Type B pancreatic cell (in vitro differentiated cells): ENCODE data around the gene LYST. TPM values are rescaled to one million over a fixed set of nuclear protein-coding genes. Genes with fewer than 3 reads are reported as not detected.
"Not testable (repeated sequence)": the region's sequence is repeated elsewhere in the genome, so short reads cannot be mapped to it uniquely, and the experiment has no call there.

ENCODE experiments used
- DNase-seq: peaks from one replicate; pipeline ENCODE4 v3.0.0; 2021; ENCODE audit warnings: mixed read lengths; ENCODE audit not compliant: unreplicated experiment; ENCODE audit errors: extremely low spot score
- H3K27ac Mint-ChIP-seq: 2 replicates; pipeline ENCODE4 v1.8.0; 2021; ENCODE audit warnings: mild to moderate bottlenecking, mixed read lengths
- H3K27me3 Mint-ChIP-seq: 2 replicates; pipeline ENCODE4 v1.8.0; 2021; ENCODE audit warnings: mixed read lengths
- H3K36me3 Mint-ChIP-seq: 2 replicates; pipeline ENCODE4 v1.8.0; 2021; ENCODE audit warnings: mixed read lengths
- H3K4me1 Mint-ChIP-seq: one replicate; pipeline ENCODE4 v1.8.0; 2021; ENCODE audit warnings: mixed read lengths; ENCODE audit not compliant: unreplicated experiment
- H3K4me3 Mint-ChIP-seq: 2 replicates; pipeline ENCODE4 v1.8.0; 2021; ENCODE audit warnings: mild to moderate bottlenecking, mixed read lengths
- H3K9me3 Mint-ChIP-seq: 2 replicates; pipeline ENCODE4 v1.8.0; 2021; ENCODE audit warnings: mixed read lengths
- CTCF ChIP-seq: fragments of 200-600 bp; sonication (generic); conservative IDR thresholded peaks from 2 replicates; pipeline ENCODE4 v1.5.0; 2021; ENCODE audit warnings: antibody characterized with exemption, mild to moderate bottlenecking
- total RNA-seq: library from RNA; stranded (reverse); gene quantifications from 2 replicates; pipeline ENCODE4 v1.2.1, GENCODE V29; 2021; ENCODE audit warnings: low replicate concordance

The LYST gene
- total RNA-seq, 1 donor from 2014 or later, result 9.7 TPM

GRCh38 chr1:235648407-235648907 is 218.2 kb downstream of the LYST start:
- Mint-ChIP-seq H3K36me3 (peaks cover 10% of the 10 kb centered on the region), H3K27me3 (peaks cover 42% of the 10 kb centered on the region), H3K4me3 (peak overlapping the region; percentile 93)

GRCh38 chr1:235647537-235647936 is 219.2 kb downstream of the LYST start:
- peaks cover 36% of the 10 kb centered on the region for H3K27me3 Mint-ChIP-seq
- H3K4me3 Mint-ChIP-seq, result peak overlapping the region; percentile 57

More at GRCh38 chr1:235648407-235648907, 218.2 kb downstream of the LYST start:
- DNase-seq, result no peak
- Mint-ChIP-seq H3K27ac (peak overlapping the region; percentile 97), H3K9me3 (no peaks in the 10 kb centered on the region), H3K4me1 (peaks cover 23% of the 10 kb centered on the region)
- TF ChIP-seq CTCF, result no peak

GRCh38 chr1:235646463-235646862 is 220.2 kb downstream of the LYST start:
- H3K4me1 Mint-ChIP-seq, result peaks cover 36% of the 10 kb centered on the region
- H3K4me3 Mint-ChIP-seq, result peak overlapping the region; percentile 48
- H3K9me3 Mint-ChIP-seq, result no peaks in the 10 kb centered on the region
- TF ChIP-seq CTCF, result no peak
- H3K36me3 Mint-ChIP-seq, result peaks cover 11% of the 10 kb centered on the region
- H3K27ac Mint-ChIP-seq, result peak overlapping the region; percentile 61
- DNase-seq, result no peak
- H3K27me3 Mint-ChIP-seq, result peaks cover 30% of the 10 kb centered on the region

More at GRCh38 chr1:235647537-235647936, 219.2 kb downstream of the LYST start:
- H3K9me3 Mint-ChIP-seq, DNase-seq: not testable (repeated sequence)
- H3K4me1 Mint-ChIP-seq, result peaks cover 32% of the 10 kb centered on the region
- peak overlapping the region; percentile 50 for H3K27ac Mint-ChIP-seq
- peaks cover 11% of the 10 kb centered on the region for H3K36me3 Mint-ChIP-seq

- Mint-ChIP-seq H3K36me3 (peaks cover 11% of the 10 kb centered on the region), H3K27me3 (peaks cover 20% of the 10 kb centered on the region), H3K4me1 (peaks cover 27% of the 10 kb centered on the region), H3K27ac (no peak overlapping the region), H3K4me3 (no peak overlapping the region), H3K9me3 (no peaks in the 10 kb centered on the region)
- no peak for TF ChIP-seq CTCF
- DNase-seq, result peak; percentile 56
Measured at GRCh38 chr1:235644693-235645305, 221.9 kb downstream of the LYST start.

- H3K4me3 Mint-ChIP-seq, result no peak overlapping the region
- no peak overlapping the region for H3K27ac Mint-ChIP-seq
- TF ChIP-seq CTCF, result no peak
- H3K36me3 Mint-ChIP-seq, result peaks cover 11% of the 10 kb centered on the region
- peaks cover 27% of the 10 kb centered on the region for H3K4me1 Mint-ChIP-seq
- peaks cover 20% of the 10 kb centered on the region for H3K27me3 Mint-ChIP-seq
- DNase-seq, result peak; percentile 42
- no peaks in the 10 kb centered on the region for H3K9me3 Mint-ChIP-seq
Measured at GRCh38 chr1:235643837-235644692, 222.6 kb downstream of the LYST start.

GRCh38 chr1:235642943-235643371 is 223.7 kb downstream of the LYST start:
- H3K9me3 Mint-ChIP-seq, result no peaks in the 10 kb centered on the region
- peak; percentile 64 for DNase-seq
- TF ChIP-seq CTCF, result no peak
- peak overlapping the region; percentile 91 for H3K27ac Mint-ChIP-seq
- H3K4me3 Mint-ChIP-seq, result peak overlapping the region; percentile 50
- peaks cover 11% of the 10 kb centered on the region for H3K36me3 Mint-ChIP-seq
- H3K27me3 Mint-ChIP-seq, result peaks cover 15% of the 10 kb centered on the region
- peaks cover 23% of the 10 kb centered on the region for H3K4me1 Mint-ChIP-seq
